GM12878 (cell line): ENCODE results near the gene ASIC1. TPM values are rescaled to one million over a fixed set of nuclear protein-coding genes. Genes with fewer than 3 reads are reported as not detected.

Experiments used
- ATAC-seq: fragments of 200-7000 bp; cut with Tn5 transposase; 3 replicates; pipeline ENCODE4 v1.9.1; 2020; ENCODE audit warnings: mild to moderate bottlenecking, moderate library complexity
- BruUV-seq: library from RNA; stranded (reverse); fragments of 400-500 nt; replicated peaks from 2 replicates; lab custom pipeline; 2021; lab: Mats Ljungman, UMichigan
- CTCF ChIA-PET: fragments of 300-600 bp; sonication (Branson Sonifier 250); formaldehyde crosslinking; extraction: SDS; loops from one replicate; lab custom pipeline; 2021; ENCODE audit warnings: inconsistent platforms; lab: Yijun Ruan, JAX
- POLR2A ChIA-PET: fragments of 350-600 bp; formaldehyde crosslinking; extraction: SDS; loops from one replicate; lab custom pipeline; 2021; ENCODE audit warnings: inconsistent platforms; lab: Charles Lee
- RAD21 ChIA-PET: fragments of 300-600 bp; sonication (Branson Sonifier 250); formaldehyde crosslinking; loops from one replicate; lab custom pipeline; 2023; ENCODE audit warnings: antibody characterized with exemption; ENCODE audit not compliant: unreplicated experiment; lab: Charles Lee
- SMC1A ChIA-PET: fragments of 300-600 bp; sonication (Branson Sonifier 250); formaldehyde crosslinking; loops from one replicate; lab custom pipeline; 2023; ENCODE audit not compliant: unreplicated experiment, uncharacterized antibody; lab: Charles Lee
- DNase-seq: peaks from one replicate; pipeline ENCODE4 v3.0.0-alpha.2; 2011; ENCODE audit warnings: low read depth, low spot score
- FAIRE-seq: peaks from 3 replicates; lab custom pipeline; 2011; peaks lifted over from hg19 to GRCh38; lab: Jason Lieb, UNC
- H2AFZ ChIP-seq: 2 replicates; pipeline ENCODE4 v1.6.0; 2011; ENCODE audit warnings: low read depth, low read length, control low read depth; ENCODE audit not compliant: control insufficient read depth
- H3K27ac ChIP-seq: 2 replicates; pipeline ENCODE4 v1.5.1; 2011; ENCODE audit warnings: control low read depth; ENCODE audit not compliant: control insufficient read depth, insufficient read depth
- H3K27me3 ChIP-seq, 2 experiments: replicated peaks in 1 of 2; 2 replicates each; pipeline versions ENCODE4 v1.6.0 to v1.6.1; 2011; ENCODE audit warnings: low read length in 1 of 2; ENCODE audit not compliant: control insufficient read depth in 2 of 2, insufficient read depth in 2 of 2
- H3K36me3 ChIP-seq, 2 experiments: 2 replicates each; pipeline ENCODE4 v1.5.1; 2011; ENCODE audit warnings: low read length in 1 of 2; ENCODE audit not compliant: control insufficient read depth in 2 of 2, insufficient read depth in 2 of 2
- H3K4me1 ChIP-seq: 2 replicates; pipeline ENCODE4 v1.6.1; 2011; ENCODE audit warnings: mild to moderate bottlenecking, low read length, moderate library complexity, mixed read lengths; ENCODE audit not compliant: control insufficient read depth, insufficient read depth
- H3K4me2 ChIP-seq: 2 replicates; pipeline ENCODE4 v1.6.0; 2011; ENCODE audit warnings: control low read depth; ENCODE audit not compliant: control insufficient read depth, insufficient read depth
- H3K4me3 ChIP-seq: fragments of 200-600 bp; sonication (generic); 2 replicates; pipeline ENCODE4 v1.5.1; 2016
- H3K79me2 ChIP-seq: 2 replicates; pipeline ENCODE4 v1.6.0; 2011; ENCODE audit warnings: low read length; ENCODE audit not compliant: control insufficient read depth, insufficient read depth
- H3K9ac ChIP-seq: 2 replicates; pipeline ENCODE4 v1.8.0; 2011; ENCODE audit warnings: low read length, control low read depth, mixed read lengths; ENCODE audit not compliant: control insufficient read depth, insufficient read depth
- H3K9me3 ChIP-seq: replicated peaks from 3 replicates; pipeline ENCODE4 v1.5.1; 2011; ENCODE audit warnings: mild to moderate bottlenecking, low read length; ENCODE audit not compliant: control insufficient read depth, insufficient read depth
- H4K20me1 ChIP-seq: 2 replicates; pipeline ENCODE4 v1.6.0; 2011; ENCODE audit not compliant: control insufficient read depth, insufficient read depth
- E4F1 ChIP-seq: fragments of 450-650 bp; IDR thresholded peaks from 2 replicates; pipeline ENCODE4 v1.6.1; 2018; ENCODE audit warnings: borderline replicate concordance, mild to moderate bottlenecking; ENCODE audit not compliant: partially characterized antibody
- HCFC1 ChIP-seq: fragments of 150-350 bp; IDR thresholded peaks from 2 replicates; pipeline ENCODE4 v1.6.1; 2014; ENCODE audit warnings: low read length
- IKZF2 ChIP-seq, 2 experiments: fragments of 450-650 bp; IDR thresholded peaks; 2 replicates each; pipeline ENCODE4 v1.6.1; 2017; ENCODE audit warnings: mild to moderate bottlenecking in 2 of 2, moderate library complexity in 2 of 2
- PRDM15 ChIP-seq: fragments of 450-650 bp; formaldehyde crosslinking; IDR thresholded peaks from 2 replicates; pipeline ENCODE4 v1.4.0; 2020; ENCODE audit warnings: mild to moderate bottlenecking, moderate library complexity
- RB1 ChIP-seq: fragments of 450-650 bp; formaldehyde crosslinking; IDR thresholded peaks from 2 replicates; pipeline ENCODE4 v1.6.1; 2017; ENCODE audit warnings: mild to moderate bottlenecking, borderline replicate concordance
- SKIL ChIP-seq: fragments of 450-650 bp; IDR thresholded peaks from 2 replicates; pipeline ENCODE4 v1.6.1; 2017; ENCODE audit warnings: mild to moderate bottlenecking, low read depth, inconsistent platforms; ENCODE audit not compliant: poor library complexity, severe bottlenecking
- SUPT20H ChIP-seq: IDR thresholded peaks from 2 replicates; pipeline ENCODE4 v1.6.1; 2011; ENCODE audit warnings: low read depth, mild to moderate bottlenecking, low read length, moderate library complexity, borderline replicate concordance; ENCODE audit not compliant: control insufficient read depth
- WGBS: methylation state at CpG from one replicate; pipeline ENCODE4 v1.1.6; 2016; ENCODE audit warnings: low lambda C conversion rate; ENCODE audit not compliant: insufficient replicate concordance, insufficient coverage; ENCODE audit errors: missing lambda C conversion rate; 5-methylcytosine and 5-hydroxymethylcytosine counted together
- in situ Hi-C: fragments of 300-500 bp; cut with MboI; formaldehyde crosslinking; loops from 9 replicates; pipeline ENCODE4 v1.14.3; 2018; ENCODE audit warnings: mixed read lengths
- intact Hi-C: fragments of 100-400 bp; cut with micrococcal nuclease; formaldehyde crosslinking; loops from one replicate; pipeline ENCODE4 v1.14.2; 2022; ENCODE audit not compliant: unreplicated experiment
- polyA plus RNA-seq, 11 experiments: library from polyadenylated mRNA; depleted of rRNA in 4 of 11; unstranded in 6 of 11; stranded (reverse) in 5 of 11; fragments of >200 nt; fragmentation: Nextera tagmentation in 4 of 11; fragmentation: Illumina TruSeq in 1 of 11; extraction: Ambion mirVana in 4 of 11; extraction: Trizol in 1 of 11; gene quantifications; 1 replicate in 1 of 11; 2 replicates in 10 of 11; pipeline versions ENCODE4 v1.2.1 to v1.2.3, GENCODE V29; 2011 to 2016; ENCODE audit warnings: inconsistent platforms in 2 of 11, missing spikeins in 2 of 11, low read depth in 1 of 11
- total RNA-seq, 4 experiments: library from RNA; depleted of rRNA in 3 of 4; stranded (reverse); fragments of >200 nt in 3 of 4; fragmentation: Illumina TruSeq in 1 of 4; extraction: Trizol in 1 of 4; gene quantifications; 2 replicates each; pipeline versions ENCODE4 v1.2.1 to v1.2.3, GENCODE V29; 2013 to 2021
- TF ChIP-seq, protein P1 (sequence below): IDR thresholded peaks from 2 replicates; pipeline ENCODE4 v1.6.1; 2011; ENCODE audit warnings: borderline replicate concordance, low read depth, mild to moderate bottlenecking, moderate library complexity, low read length; ENCODE audit not compliant: insufficient read depth, poor library complexity, severe bottlenecking

Gene ASIC1
- total and polyA plus RNA-seq, 10 of the 15 experiments (the other 5 are each of a cell fraction or from before 2014, with no cell fraction given) = 0.02 to 0.28 (median 0.21) TPM; not detected in 4

GRCh38 chr12:50018154-50018553 lies 39.2 kb upstream of the ASIC1 start (continued):
- TF ChIP-seq RB1 = no peak
- no peak for TF ChIP-seq SUPT20H
- no peak for TF ChIP-seq HCFC1
- TF ChIP-seq IKZF2 (IDR thresholded peaks at IDR 0.05) = no peak
- TF ChIP-seq, protein P1, sequence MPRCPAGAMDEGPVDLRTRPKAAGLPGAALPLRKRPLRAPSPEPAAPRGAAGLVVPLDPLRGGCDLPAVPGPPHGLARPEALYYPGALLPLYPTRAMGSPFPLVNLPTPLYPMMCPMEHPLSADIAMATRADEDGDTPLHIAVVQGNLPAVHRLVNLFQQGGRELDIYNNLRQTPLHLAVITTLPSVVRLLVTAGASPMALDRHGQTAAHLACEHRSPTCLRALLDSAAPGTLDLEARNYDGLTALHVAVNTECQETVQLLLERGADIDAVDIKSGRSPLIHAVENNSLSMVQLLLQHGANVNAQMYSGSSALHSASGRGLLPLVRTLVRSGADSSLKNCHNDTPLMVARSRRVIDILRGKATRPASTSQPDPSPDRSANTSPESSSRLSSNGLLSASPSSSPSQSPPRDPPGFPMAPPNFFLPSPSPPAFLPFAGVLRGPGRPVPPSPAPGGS = no peak
- no peak for TF ChIP-seq SKIL

DNA sequence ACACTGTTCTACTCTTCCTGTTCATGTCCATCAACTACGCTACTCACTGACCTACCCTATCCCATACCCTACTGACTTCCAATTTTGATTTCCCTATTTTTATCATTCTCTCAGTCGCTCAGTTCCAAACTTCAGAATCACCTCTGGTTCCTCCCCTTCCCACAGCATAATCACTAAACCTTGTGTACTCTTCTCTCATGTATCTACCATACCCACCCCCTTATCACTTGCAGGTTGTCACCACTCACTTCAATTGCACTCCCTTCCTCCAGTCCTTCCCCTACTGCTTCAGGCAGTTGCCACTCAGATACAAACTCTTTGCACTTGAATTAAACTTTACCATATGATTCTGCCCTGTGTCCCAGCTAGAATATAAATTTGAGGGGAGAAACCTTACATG lies 38.4 kb upstream of the ASIC1 start:
- H3K79me2 ChIP-seq = peaks cover 71% of the 10 kb centered on the region
- no peak for ATAC-seq
- ChIA-PET CTCF (interaction anchor here (0.7 to 15.2 kb wide), 7 partner anchors 9 to 74 kb away, joined by 3 to 114 read pairs (median 6); no protein-coding TSS in a partner anchor), RAD21 (no interaction called here), POLR2A (no interaction called here), SMC1A (no interaction called here)
- 91% methylated on average over 2 of the region's 2 CpGs for WGBS
- no peaks in the 10 kb centered on the region for H3K27me3 ChIP-seq
- no peak for DNase-seq
- intact Hi-C loops = no loop called here
- no peak overlapping the region for H3K27ac ChIP-seq
- no peaks in the 10 kb centered on the region for H4K20me1 ChIP-seq
- in situ Hi-C loops = no loop called here
- peaks cover 2 to 7% of the 10 kb centered on the region in 2 experiments; a peak in 2 of 4 replicates for H3K36me3 ChIP-seq
- H3K9ac ChIP-seq = no peak overlapping the region
- no peak overlapping the region for H3K4me2 ChIP-seq
- BruUV-seq = no TSS peak
- no peak for TF ChIP-seq E4F1
- TF ChIP-seq PRDM15 = no peak
- H3K4me1 ChIP-seq = 0 out of 2 replicates have a peak, but pooled peaks cover 3% of the 10 kb centered on the region
- H3K4me3 ChIP-seq = no peak overlapping the region
- H3K9me3 ChIP-seq = no peaks in the 10 kb centered on the region
- H2AFZ ChIP-seq = no peak overlapping the region
- FAIRE-seq = no peak
